Measurements from ENCODE around the gene PGM3. TPM values are rescaled to one million over a fixed set of nuclear protein-coding genes. Genes with fewer than 3 reads are reported as not detected.

PGM3 gene
- total RNA-seq (10 to 100 TPM; 12.7 to 23.4 (median 17.0) TPM), polyA plus RNA-seq (10 to 100 TPM in 1 of 2 donors, 1 to 10 TPM in 1; 5.3 to 13.6 TPM)
- long read RNA-seq, donor 1, full-length matches to known transcripts, result 8 of 12 reads
- long read RNA-seq, donor 1, partial matches to known transcripts, result 0 of 12 reads
- long read RNA-seq, donor 1, other reads (novel, unspliced or antisense), result 4 of 12 reads
- long read RNA-seq, donor 2, full-length matches to known transcripts, result 17 of 24 reads
- long read RNA-seq, donor 2, partial matches to known transcripts, result 2 of 24 reads
- long read RNA-seq, donor 2, other reads (novel, unspliced or antisense), result 5 of 24 reads
- long read RNA-seq, donor 3, full-length matches to known transcripts, result 36 of 51 reads
- long read RNA-seq, donor 3, partial matches to known transcripts, result 4 of 51 reads
- long read RNA-seq, donor 3, other reads (novel, unspliced or antisense), result 11 of 51 reads

- WGBS, 2 donors, result 0% methylated on average over 83 to 88 of the region's 88 CpGs
- intact Hi-C loops (cut with DNase I), result loop anchor here in 7 of 10 donors (1.0 to 10.0 kb wide), 5 partner anchors 122 to 948 kb away; partner anchors contain the start of genes DOP1A (in 4 of the 7), IBTK (in 4 of the 7) and UBE3D (in 4 of the 7)
- peak; percentile 99 to 100 (median 100) for ATAC-seq
These were observed at the start of gene PGM3, which contains the start of gene RWDD2A for GRCh38 chr6:83192871-83193746. Gene PGM3, minus strand, starts transcription at chr6:83193265. Its CDS starts 2,253 bp downstream, at chr6:83191012. Gene RWDD2A, plus strand, starts transcription at chr6:83193357. Its CDS starts 1,095 bp downstream, at chr6:83194452.

GRCh38 chr6:83231146-83231545 is 38.1 kb upstream of the PGM3 start:
- H3K27ac ChIP-seq, result no peak overlapping the region
- DNase-seq, result no peak
- peaks cover 0 to 8% (median 0%) of the 10 kb centered on the region in 9 donors for H3K36me3 ChIP-seq
- no peak for TF ChIP-seq CTCF (IDR thresholded peaks at IDR 0.05)
- ATAC-seq, result no peak
- H3K27me3 ChIP-seq, result no peaks in the 10 kb centered on the region
- no peaks in the 10 kb centered on the region for H3K9me3 ChIP-seq
- intact Hi-C loops (cut with DNase I), result no loop called here
- WGBS, 2 donors, result 54 to 71% methylated on average over 1 of the region's 1 CpG
- no peak overlapping the region for H3K4me3 ChIP-seq
- H3K4me1 ChIP-seq, result no peaks in the 10 kb centered on the region

More at GRCh38 chr6:83192871-83193746, at the start of gene PGM3, which contains the start of gene RWDD2A:
- peaks cover 0 to 49% (median 5%) of the 10 kb centered on the region in 9 donors for H3K36me3 ChIP-seq
- peak; percentile 91 to 92 for DNase-seq
- H3K9me3 ChIP-seq, result no peaks in the 10 kb centered on the region
- H3K4me3 ChIP-seq, result peak within 1 kb of the TSS; percentile 75 to 95 (median 88)
- H3K27me3 ChIP-seq, result no peaks in the 10 kb centered on the region
- peaks cover 0 to 38% (median 22%) of the 10 kb centered on the region in 9 donors for H3K4me1 ChIP-seq
- TF ChIP-seq CTCF (IDR thresholded peaks at IDR 0.05), result peak in 1 of 9 donors; percentile 5
- peak within 1 kb of the TSS; percentile 67 to 92 (median 80) for H3K27ac ChIP-seq

GRCh38 chr6:83226517-83226916 is 33.5 kb upstream of the PGM3 start:
- Histone ChIP-seq H3K9me3 (no peaks in the 10 kb centered on the region), H3K4me1 (no peaks in the 10 kb centered on the region), H3K4me3 (no peak overlapping the region), H3K27me3 (no peaks in the 10 kb centered on the region), H3K36me3 (peaks cover 0 to 9% (median 0%) of the 10 kb centered on the region in 9 donors), H3K27ac (no peak overlapping the region)
- DNase-seq (no peak), ATAC-seq (no peak)
- TF ChIP-seq CTCF (IDR thresholded peaks at IDR 0.05), result no peak
- 59 to 62% methylated on average over 1 of the region's 1 CpG for WGBS, 2 donors
- intact Hi-C loops (cut with DNase I), result loop anchor here in 4 of 10 donors (10.0 kb wide), 2 partner anchors 178 to 188 kb away; no protein-coding TSS in a partner anchor

All from heart right ventricle (tissue), 16 donors.